AML-193 (cell line): ENCODE results near the gene KIF5B.

Source experiments
- DNase-seq, 2 experiments: peaks; one replicate each; lab custom pipeline; 2025; lab: John Stamatoyannopoulos, UW

The KIF5B gene

DNA sequence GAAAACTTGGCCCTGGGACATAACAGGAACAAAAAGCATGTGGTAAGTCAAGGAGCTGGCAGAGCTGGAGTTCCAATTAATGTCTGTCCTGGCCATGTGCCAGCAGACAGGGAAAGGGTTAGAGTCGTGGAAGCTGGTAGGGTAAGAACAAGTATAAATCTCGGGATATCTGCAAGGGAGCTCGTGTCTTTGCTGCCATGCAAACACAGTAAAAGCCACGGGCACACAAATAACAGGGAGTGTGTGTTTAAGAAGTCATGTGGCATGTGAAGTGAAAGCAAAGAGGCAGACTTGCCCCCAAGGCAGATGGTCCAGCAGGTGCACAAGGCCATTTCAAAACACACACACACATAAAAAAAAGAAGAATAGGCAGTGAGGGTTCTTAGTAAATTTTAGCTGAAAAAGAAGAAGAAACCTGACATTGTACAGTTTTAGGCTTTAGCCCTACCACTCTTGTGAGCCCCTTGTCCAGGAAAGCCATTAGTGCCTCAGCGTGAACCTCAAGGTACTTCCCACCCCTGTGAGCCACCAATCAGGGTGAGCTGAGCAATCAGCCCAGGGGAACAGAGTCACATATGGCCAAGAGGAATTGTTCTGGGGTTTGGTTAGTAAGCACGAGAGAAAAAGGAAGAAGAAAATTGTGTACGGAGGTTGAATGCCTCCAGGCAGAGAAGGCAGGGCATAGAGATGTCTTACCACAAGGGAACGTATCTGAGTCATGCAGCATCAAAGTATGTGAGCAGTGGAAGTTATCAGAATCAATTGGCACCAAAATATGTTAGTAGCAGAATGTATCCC lies 94.7 kb downstream of the KIF5B start:
- peak; percentile 89 to 92 for DNase-seq

DNA sequence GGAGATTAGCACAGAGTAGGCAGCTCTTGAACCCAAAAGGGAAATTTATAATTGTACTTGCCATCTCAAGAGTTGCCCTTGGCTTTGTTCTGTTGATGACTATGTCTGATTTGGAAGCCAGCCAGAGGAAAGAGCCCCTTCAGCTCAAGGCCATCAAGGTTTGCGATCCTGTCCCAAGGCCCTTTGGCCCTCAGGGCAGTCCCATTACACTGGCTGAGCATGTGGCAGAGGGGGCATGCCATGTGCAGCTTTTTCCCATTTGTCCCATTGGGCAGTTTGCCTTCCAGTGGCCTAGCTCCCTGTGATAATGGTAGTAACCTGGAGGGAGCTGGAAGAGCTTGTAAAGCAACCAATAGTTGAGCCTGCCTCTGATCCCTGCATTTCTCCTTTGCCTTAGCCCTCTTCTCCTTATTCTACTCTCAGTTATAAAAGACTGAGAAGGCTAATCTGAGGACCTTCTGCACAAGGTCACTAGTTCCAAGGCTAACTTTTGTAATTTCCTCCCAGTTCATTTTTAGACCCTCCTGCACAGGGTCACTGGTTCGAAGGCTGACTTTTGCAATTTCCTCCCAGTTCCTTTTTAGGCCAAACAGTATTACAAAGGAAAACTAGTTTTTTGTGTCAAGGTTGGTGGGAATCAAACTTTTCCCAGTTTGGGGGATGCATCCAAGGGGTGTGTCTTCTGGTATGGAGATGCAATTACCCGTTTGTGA lies 96.6 kb downstream of the KIF5B start:
- DNase-seq = peak; percentile 59 to 68
